K562 (cell line): Measurements from ENCODE around the gene SOX2. TPM values are rescaled to one million over a fixed set of nuclear protein-coding genes. Genes with fewer than 3 reads are reported as not detected.

Experiments
- ATAC-seq: fragments of 200-7000 bp; cut with Tn5 transposase; 3 replicates; pipeline ENCODE4 v1.9.1; 2020; ENCODE audit warnings: moderate library complexity
- BruUV-seq: library from RNA; stranded (reverse); fragments of 400-500 nt; replicated peaks from 2 replicates; lab custom pipeline; 2021; lab: Mats Ljungman, UMichigan
- CTCF ChIA-PET: fragments of 300-600 bp; formaldehyde crosslinking; extraction: SDS; loops from one replicate; lab custom pipeline; 2021; ENCODE audit warnings: low intra/inter-chr PET ratio; lab: Yijun Ruan, JAX
- POLR2A ChIA-PET: fragments of 300-600, 350-650 bp; sonication (Branson Sonifier 250); formaldehyde crosslinking; extraction: SDS; loops from one replicate; lab custom pipeline; 2021; ENCODE audit warnings: antibody characterized with exemption, inconsistent platforms; lab: Yijun Ruan, JAX
- DNase-seq, 4 experiments: peaks; one replicate each; pipeline versions ENCODE4 v3.0.0 to v3.0.0-alpha.2; 2011 to 2018; ENCODE audit warnings: low spot score in 3 of 4, mixed read lengths in 3 of 4; ENCODE audit errors: extremely low read depth in 1 of 4
- FAIRE-seq: peaks from 2 replicates; lab custom pipeline; 2011; peaks lifted over from hg19 to GRCh38; lab: Jason Lieb, UNC
- H2AFZ ChIP-seq: 2 replicates; pipeline ENCODE4 v1.6.0; 2011; ENCODE audit warnings: low read depth, low read length, control low read depth, inconsistent platforms
- H3K27ac ChIP-seq: fragments of 200-600 bp; 3 replicates; pipeline ENCODE4 v1.8.0; 2011; ENCODE audit warnings: low read depth, mild to moderate bottlenecking, control low read depth, inconsistent platforms, low read length, moderate library complexity, mixed read lengths; ENCODE audit errors: extremely low read depth
- H3K27me3 ChIP-seq, 2 experiments: fragments of 300-600 bp in 1 of 2; 2 replicates in 1 of 2; 3 replicates in 1 of 2; pipeline versions ENCODE4 v1.6.0 to v1.8.0; 2011; ENCODE audit warnings: inconsistent platforms in 2 of 2, low read length in 2 of 2, mild to moderate bottlenecking in 1 of 2, mixed read lengths in 1 of 2, moderate library complexity in 1 of 2; ENCODE audit not compliant: control insufficient read depth in 2 of 2, insufficient read depth in 2 of 2
- H3K36me3 ChIP-seq: fragments of 300-600 bp; 3 replicates; pipeline ENCODE4 v1.8.0; 2011; ENCODE audit warnings: mild to moderate bottlenecking, low read length, inconsistent platforms; ENCODE audit not compliant: control insufficient read depth, insufficient read depth
- H3K4me1 ChIP-seq, 2 experiments: fragments of 200-600 bp in 1 of 2; replicated peaks in 1 of 2; 2 replicates in 1 of 2; 3 replicates in 1 of 2; pipeline versions ENCODE4 v1.5.1 to v1.8.0; 2011; ENCODE audit warnings: inconsistent platforms in 2 of 2, low read length in 2 of 2, mild to moderate bottlenecking in 1 of 2, mixed read lengths in 1 of 2, moderate library complexity in 1 of 2; ENCODE audit not compliant: control insufficient read depth in 2 of 2, insufficient read depth in 2 of 2
- H3K4me2 ChIP-seq: 2 replicates; pipeline ENCODE4 v1.6.1; 2011; ENCODE audit warnings: low read length, control low read depth, inconsistent platforms, mixed read lengths; ENCODE audit not compliant: insufficient read depth
- H3K4me3 ChIP-seq: fragments of 200-600 bp; sonication (generic), shearing (Covaris generic); 2 replicates; pipeline ENCODE4 v1.5.1; 2016; ENCODE audit warnings: control low read depth, inconsistent platforms
- H3K79me2 ChIP-seq: fragments of 200-600 bp; 3 replicates; pipeline ENCODE4 v1.8.0; 2011; ENCODE audit warnings: low read length, inconsistent platforms; ENCODE audit not compliant: control insufficient read depth, insufficient read depth
- H3K9ac ChIP-seq, 2 experiments: 2 replicates each; pipeline versions ENCODE4 v1.6.0 to v1.6.1; 2011; ENCODE audit warnings: low read depth in 2 of 2, low read length in 2 of 2, control low read depth in 1 of 2, inconsistent platforms in 1 of 2, mild to moderate bottlenecking in 1 of 2, mixed read lengths in 1 of 2; ENCODE audit not compliant: insufficient read depth in 1 of 2
- H3K9me1 ChIP-seq: one replicate; pipeline ENCODE4 v1.6.0; 2011; ENCODE audit warnings: inconsistent platforms, mild to moderate bottlenecking, low read length, moderate library complexity; ENCODE audit not compliant: control insufficient read depth, insufficient read depth
- H3K9me3 ChIP-seq: replicated peaks from 2 replicates; pipeline ENCODE4 v1.5.1; 2011; ENCODE audit warnings: low read depth, low read length, inconsistent platforms; ENCODE audit not compliant: control insufficient read depth, insufficient read depth
- H4K20me1 ChIP-seq: replicated peaks from 2 replicates; pipeline ENCODE4 v1.6.1; 2011; ENCODE audit warnings: low read length, inconsistent platforms, mixed read lengths; ENCODE audit not compliant: control insufficient read depth, insufficient read depth
- CBFA2T2 ChIP-seq: fragments of 450-650 bp; conservative IDR thresholded peaks from 2 replicates; pipeline ENCODE4 v1.6.1; 2017; ENCODE audit warnings: mild to moderate bottlenecking
- MAFG ChIP-seq: fragments of 450-650 bp; conservative IDR thresholded peaks from 2 replicates; pipeline ENCODE4 v1.6.1; 2016; ENCODE audit warnings: missing genetic modification characterization, missing compliant biosample characterization
- NR2C2 ChIP-seq, 2 experiments: fragments of 200-800 bp in 1 of 2; sonication (Bioruptor generic) in 1 of 2; sonication (generic) in 1 of 2; formaldehyde crosslinking in 1 of 2; IDR thresholded peaks; 2 replicates each; pipeline versions ENCODE4 v1.6.1 to v1.8.0; 2016 to 2022; ENCODE audit warnings: mild to moderate bottlenecking in 1 of 2, missing compliant biosample characterization in 1 of 2, missing genetic modification characterization in 1 of 2, missing genetic modification reagents in 1 of 2
- SIX5 ChIP-seq, 2 experiments: IDR thresholded peaks; 2 replicates each; pipeline ENCODE4 v1.6.1; 2011; ENCODE audit warnings: low read length in 2 of 2, borderline replicate concordance in 1 of 2, low read depth in 1 of 2, mild to moderate bottlenecking in 1 of 2, moderate library complexity in 1 of 2; ENCODE audit not compliant: insufficient read depth in 1 of 2
- XRCC3 ChIP-seq: fragments of 450-650 bp; IDR thresholded peaks from 2 replicates; pipeline ENCODE4 v1.6.1; 2017; ENCODE audit warnings: mild to moderate bottlenecking, moderate library complexity
- WGBS: fragments of 100-300 bp; shearing (Covaris generic); methylation state at CpG from one replicate; pipeline ENCODE4 v1.1.6; 2016; ENCODE audit warnings: low coverage, mixed read lengths; ENCODE audit not compliant: insufficient coverage; ENCODE audit errors: missing lambda C conversion rate; 5-methylcytosine and 5-hydroxymethylcytosine counted together
- in situ Hi-C: fragments of 300-500 bp; cut with MboI; formaldehyde crosslinking; loops from 4 replicates; pipeline ENCODE4 v1.15.0; 2018; ENCODE audit warnings: inconsistent platforms, mixed read lengths
- intact Hi-C: fragments of 100-400 bp; cut with micrococcal nuclease; formaldehyde crosslinking; loops from 2 replicates; pipeline ENCODE4 v1.14.2; 2022
- polyA plus RNA-seq, 8 experiments: library from polyadenylated mRNA; depleted of rRNA in 4 of 8; stranded (reverse) in 5 of 8; unstranded in 3 of 8; fragments of >200 nt; fragmentation: Nextera tagmentation in 2 of 8; fragmentation: Illumina TruSeq in 1 of 8; extraction: Ambion mirVana in 2 of 8; extraction: Trizol in 1 of 8; gene quantifications; 2 replicates each; pipeline versions ENCODE4 v1.2.1 to v1.2.3, GENCODE V29; 2011 to 2014; ENCODE audit warnings: inconsistent platforms in 1 of 8, missing spikeins in 1 of 8
- total RNA-seq, 7 experiments: library from RNA; depleted of rRNA in 6 of 7; stranded (reverse); fragments of >200 nt in 6 of 7; fragmentation: Illumina TruSeq in 2 of 7; extraction: Trizol in 2 of 7; gene quantifications; 2 replicates each; pipeline versions ENCODE4 v1.2.1 to v1.2.3, GENCODE V29; 2011 to 2021; ENCODE audit warnings: low replicate concordance in 1 of 7
- TF ChIP-seq, protein P1 (sequence below): fragments of 450-650 bp; IDR thresholded peaks from 2 replicates; pipeline ENCODE4 v1.6.1; 2016
- TF ChIP-seq, protein P2 (sequence below): IDR thresholded peaks from 3 replicates; pipeline ENCODE4 v1.6.1; 2011; ENCODE audit warnings: borderline replicate concordance, mild to moderate bottlenecking; ENCODE audit not compliant: insufficient read length, insufficient read depth
- TF ChIP-seq, protein P3 (sequence below): sonication (generic); formaldehyde crosslinking; IDR thresholded peaks from 2 replicates; pipeline ENCODE4 v1.8.0; 2023; ENCODE audit warnings: mild to moderate bottlenecking, missing genetic modification reagents

SOX2 gene
- total and polyA plus RNA-seq, 9 of the 15 experiments (the other 6 are each of a cell fraction or from before 2014, with no cell fraction given) = 0.07 TPM; not detected in 8

DNA sequence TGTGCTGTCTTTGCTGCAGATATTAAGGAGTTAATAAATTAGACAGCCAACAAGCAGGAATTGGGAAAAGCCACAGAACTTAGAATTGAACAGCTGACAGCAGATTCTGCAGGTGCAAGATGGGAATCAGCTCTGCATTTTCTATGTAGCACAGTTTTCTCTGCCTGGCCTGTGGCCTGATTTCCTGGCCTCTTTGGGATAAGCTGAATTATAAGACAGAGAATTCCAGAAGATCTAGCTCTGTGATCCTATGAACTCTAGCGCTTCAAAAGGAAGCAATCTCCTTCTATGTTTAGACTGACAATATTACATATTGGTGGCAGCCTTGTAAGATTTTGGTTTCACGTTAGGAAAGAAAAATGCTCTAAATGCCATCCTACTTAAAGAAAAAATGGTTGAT, 24.0 kb upstream of the SOX2 start:
- no peaks in the 10 kb centered on the region for H3K9me3 ChIP-seq
- 0% methylated on average over 2 of the region's 2 CpGs for WGBS
- in situ Hi-C loops (no loop called here), intact Hi-C loops (no loop called here)
- no peaks in the 10 kb centered on the region for H3K36me3 ChIP-seq
- ChIA-PET POLR2A (no interaction called here), CTCF (no interaction called here)
- no peak overlapping the region for H3K4me3 ChIP-seq
- ATAC-seq (no peak), DNase-seq (no peak)
- H3K4me2 ChIP-seq = no peak overlapping the region
- H3K4me1 ChIP-seq = no peaks in the 10 kb centered on the region
- no peak overlapping the region for H3K9ac ChIP-seq
- no peaks in the 10 kb centered on the region for H3K9me1 ChIP-seq
- no peaks in the 10 kb centered on the region for H3K79me2 ChIP-seq
- TF ChIP-seq XRCC3 = no peak
- TF ChIP-seq SIX5 (IDR thresholded peaks at IDR 0.05; ENCODE audit: borderline replicate concordance in 1 of 2, insufficient read depth in 1 of 2, low read depth in 1 of 2, low read length in 2 of 2) = no peak
- TF ChIP-seq, protein P1, sequence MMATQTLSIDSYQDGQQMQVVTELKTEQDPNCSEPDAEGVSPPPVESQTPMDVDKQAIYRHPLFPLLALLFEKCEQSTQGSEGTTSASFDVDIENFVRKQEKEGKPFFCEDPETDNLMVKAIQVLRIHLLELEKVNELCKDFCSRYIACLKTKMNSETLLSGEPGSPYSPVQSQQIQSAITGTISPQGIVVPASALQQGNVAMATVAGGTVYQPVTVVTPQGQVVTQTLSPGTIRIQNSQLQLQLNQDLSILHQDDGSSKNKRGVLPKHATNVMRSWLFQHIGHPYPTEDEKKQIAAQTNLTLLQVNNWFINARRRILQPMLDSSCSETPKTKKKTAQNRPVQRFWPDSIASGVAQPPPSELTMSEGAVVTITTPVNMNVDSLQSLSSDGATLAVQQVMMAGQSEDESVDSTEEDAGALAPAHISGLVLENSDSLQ = no peak
- TF ChIP-seq MAFG = no peak
- TF ChIP-seq, protein P2, sequence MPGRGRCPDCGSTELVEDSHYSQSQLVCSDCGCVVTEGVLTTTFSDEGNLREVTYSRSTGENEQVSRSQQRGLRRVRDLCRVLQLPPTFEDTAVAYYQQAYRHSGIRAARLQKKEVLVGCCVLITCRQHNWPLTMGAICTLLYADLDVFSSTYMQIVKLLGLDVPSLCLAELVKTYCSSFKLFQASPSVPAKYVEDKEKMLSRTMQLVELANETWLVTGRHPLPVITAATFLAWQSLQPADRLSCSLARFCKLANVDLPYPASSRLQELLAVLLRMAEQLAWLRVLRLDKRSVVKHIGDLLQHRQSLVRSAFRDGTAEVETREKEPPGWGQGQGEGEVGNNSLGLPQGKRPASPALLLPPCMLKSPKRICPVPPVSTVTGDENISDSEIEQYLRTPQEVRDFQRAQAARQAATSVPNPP = no peak
- no peak for TF ChIP-seq CBFA2T2
- TF ChIP-seq, protein P3, sequence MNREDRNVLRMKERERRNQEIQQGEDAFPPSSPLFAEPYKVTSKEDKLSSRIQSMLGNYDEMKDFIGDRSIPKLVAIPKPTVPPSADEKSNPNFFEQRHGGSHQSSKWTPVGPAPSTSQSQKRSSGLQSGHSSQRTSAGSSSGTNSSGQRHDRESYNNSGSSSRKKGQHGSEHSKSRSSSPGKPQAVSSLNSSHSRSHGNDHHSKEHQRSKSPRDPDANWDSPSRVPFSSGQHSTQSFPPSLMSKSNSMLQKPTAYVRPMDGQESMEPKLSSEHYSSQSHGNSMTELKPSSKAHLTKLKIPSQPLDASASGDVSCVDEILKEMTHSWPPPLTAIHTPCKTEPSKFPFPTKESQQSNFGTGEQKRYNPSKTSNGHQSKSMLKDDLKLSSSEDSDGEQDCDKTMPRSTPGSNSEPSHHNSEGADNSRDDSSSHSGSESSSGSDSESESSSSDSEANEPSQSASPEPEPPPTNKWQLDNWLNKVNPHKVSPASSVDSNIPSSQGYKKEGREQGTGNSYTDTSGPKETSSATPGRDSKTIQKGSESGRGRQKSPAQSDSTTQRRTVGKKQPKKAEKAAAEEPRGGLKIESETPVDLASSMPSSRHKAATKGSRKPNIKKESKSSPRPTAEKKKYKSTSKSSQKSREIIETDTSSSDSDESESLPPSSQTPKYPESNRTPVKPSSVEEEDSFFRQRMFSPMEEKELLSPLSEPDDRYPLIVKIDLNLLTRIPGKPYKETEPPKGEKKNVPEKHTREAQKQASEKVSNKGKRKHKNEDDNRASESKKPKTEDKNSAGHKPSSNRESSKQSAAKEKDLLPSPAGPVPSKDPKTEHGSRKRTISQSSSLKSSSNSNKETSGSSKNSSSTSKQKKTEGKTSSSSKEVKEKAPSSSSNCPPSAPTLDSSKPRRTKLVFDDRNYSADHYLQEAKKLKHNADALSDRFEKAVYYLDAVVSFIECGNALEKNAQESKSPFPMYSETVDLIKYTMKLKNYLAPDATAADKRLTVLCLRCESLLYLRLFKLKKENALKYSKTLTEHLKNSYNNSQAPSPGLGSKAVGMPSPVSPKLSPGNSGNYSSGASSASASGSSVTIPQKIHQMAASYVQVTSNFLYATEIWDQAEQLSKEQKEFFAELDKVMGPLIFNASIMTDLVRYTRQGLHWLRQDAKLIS (CRISPR knock-in tag) = no peak
- TF ChIP-seq NR2C2 (CRISPR knock-in tag; IDR thresholded peaks at IDR 0.05) = no peak
- TF ChIP-seq NR2C2 (tag; IDR thresholded peaks at IDR 0.05) = no peak
- TF ChIP-seq, all 486 proteins: peak for 0
- H2AFZ ChIP-seq = no peak overlapping the region
- no peak overlapping the region for H3K27ac ChIP-seq
- no peaks in the 10 kb centered on the region for H4K20me1 ChIP-seq
- no TSS peak for BruUV-seq
- FAIRE-seq = no peak
- H3K27me3 ChIP-seq = no peaks in the 10 kb centered on the region
